ENCODE results near the gene EFHD2.
"Not testable (repeated sequence)": the region's sequence is repeated elsewhere in the genome, so short reads cannot be mapped to it uniquely, and the experiment has no call there.

EFHD2 gene

DNA sequence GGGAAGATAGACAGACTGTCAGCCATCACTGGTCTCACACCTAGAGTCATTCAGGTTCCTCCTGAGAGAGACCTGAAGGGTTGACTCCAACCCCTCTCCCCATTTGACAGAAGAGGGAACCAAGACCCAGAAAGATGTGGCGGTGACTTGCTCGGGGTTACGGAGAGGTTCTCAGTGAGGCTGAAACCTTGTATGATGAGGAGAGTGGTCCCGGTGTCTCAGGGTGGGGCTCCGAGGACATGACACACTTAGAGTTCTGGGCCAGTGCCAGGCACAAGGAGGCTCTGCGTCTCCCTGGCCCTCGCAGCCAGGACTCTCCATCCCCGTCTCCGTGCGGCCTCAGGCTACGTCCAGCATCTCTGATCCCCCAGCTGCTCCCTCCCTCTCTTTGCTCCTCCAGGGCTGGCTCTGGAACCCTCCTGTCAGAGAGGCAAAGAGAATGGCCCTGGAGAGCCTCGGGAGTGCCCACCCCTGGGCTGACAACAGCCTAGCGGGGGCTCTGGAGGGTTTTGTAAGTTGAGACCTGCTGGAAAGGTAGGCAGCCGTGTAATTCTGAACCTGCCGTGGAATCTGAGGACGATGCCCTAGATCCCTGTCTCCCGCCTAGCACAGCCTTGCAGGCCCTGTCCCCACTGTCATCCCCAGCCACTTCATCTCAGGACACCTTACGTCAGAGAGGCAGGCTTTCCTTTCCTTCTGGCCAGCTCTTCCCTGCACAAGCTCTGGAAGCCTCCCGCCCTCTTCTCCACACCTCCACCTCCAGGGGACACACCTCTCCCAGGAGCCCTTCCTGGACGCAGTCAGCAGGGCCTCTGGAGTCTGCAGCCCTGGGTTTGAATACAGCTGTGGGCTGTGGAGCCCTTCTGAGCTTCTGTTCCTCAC, 4.1 kb downstream of the EFHD2 start:
- no peak for DNase-seq

DNA sequence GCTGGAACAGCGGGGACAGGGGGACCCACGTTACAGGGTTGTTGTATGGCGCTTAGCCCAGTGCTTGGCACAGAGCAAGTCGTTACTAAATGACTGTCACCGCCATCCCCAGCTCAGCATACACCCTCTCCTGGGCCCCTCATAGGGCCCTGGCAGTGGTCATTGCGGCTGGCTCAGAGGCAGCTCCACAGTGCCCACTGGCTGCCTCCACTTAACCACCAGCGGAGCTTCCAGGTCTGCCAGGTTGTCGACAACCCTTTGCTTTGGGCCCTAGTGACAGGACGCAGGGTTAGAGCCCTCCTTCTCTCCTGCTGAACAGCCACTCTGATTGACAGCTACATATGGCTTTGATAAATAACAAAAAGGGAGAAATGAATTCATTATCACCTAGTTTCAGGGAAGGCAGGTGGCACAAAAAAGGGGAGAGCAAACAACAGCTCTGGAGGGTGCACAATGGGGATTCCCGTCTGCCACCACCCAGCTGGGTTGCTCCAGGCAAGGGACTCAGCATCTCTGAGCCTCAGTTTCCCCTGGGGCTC, 4.8 kb downstream of the EFHD2 start:
- DNase-seq = no peak

DNA sequence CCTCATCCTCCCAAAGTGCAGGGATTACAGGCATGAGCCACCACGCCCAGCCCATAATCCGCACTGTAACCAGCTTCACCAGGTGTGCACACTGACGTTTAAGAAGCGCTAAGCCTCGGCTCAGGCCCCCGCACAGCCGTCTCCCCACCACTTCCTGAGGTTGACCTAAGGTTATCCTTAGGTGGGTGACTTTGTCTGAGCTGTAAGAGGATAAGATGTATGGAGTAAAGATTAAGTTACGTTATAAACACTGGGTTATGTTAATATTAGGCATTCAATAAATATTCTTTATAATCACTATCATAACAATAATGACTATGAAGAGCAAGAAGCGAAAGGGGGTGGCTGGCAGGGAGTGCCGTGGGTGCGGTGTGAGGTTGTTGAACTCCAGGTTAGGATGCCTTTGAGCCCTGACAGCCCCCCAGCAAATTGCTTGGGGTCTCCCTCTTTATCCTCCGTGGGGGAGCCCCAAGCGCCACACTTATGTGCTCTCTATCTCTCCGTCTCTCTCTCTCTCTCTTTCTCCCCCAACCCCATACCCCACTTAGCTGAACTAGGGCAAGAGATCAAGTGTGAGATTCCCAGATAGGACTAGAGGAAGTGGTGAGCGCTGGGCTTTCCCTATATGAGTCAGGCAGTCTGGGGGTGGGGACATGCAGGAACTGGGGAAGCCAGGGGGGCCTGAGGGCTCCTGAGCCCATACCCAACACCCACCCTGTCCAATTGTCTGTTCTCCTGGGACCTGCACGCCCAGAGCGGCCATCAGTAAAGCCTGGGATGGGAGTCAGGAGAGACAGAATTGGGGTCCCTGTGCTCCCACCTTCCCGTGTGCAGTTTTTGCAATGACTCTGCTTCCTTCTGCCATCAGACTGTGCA, 7.6 kb downstream of the EFHD2 start:
- DNase-seq = peak; percentile 65

DNA sequence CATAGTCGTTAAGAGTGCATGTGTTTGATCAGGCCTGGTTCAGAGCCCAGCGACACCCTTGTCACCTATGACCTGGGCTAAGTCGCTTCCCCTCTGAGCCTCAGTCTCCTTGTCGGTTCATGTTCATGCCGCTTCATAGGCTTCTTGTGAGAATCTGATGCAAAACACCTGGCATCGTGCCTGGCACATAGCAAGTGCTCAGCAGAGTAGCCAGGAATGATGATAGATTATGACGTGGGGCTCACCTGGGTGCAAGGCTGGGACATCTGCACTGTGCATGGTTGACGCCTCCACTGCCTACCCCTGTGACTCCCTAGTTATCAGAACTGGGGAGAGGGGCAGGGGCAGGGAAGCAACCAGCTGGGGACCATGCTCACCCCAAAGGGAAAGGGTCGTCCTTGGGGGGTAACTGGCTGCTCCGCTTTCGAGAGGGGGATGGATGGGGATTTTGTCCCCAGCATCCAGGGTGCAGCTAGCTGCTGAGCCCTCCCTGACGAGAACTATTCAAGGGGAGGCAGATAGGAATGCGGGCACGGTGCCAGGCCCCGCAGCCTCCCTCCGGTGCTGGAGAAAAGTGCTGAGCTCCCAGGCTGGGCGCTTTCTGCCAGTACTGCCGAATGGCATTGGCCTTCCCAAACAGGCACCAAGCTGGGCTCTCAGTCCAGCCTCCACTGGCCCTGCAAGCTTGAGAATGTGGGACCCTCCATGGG, 9.3 kb downstream of the EFHD2 start:
- no peak for DNase-seq

DNA sequence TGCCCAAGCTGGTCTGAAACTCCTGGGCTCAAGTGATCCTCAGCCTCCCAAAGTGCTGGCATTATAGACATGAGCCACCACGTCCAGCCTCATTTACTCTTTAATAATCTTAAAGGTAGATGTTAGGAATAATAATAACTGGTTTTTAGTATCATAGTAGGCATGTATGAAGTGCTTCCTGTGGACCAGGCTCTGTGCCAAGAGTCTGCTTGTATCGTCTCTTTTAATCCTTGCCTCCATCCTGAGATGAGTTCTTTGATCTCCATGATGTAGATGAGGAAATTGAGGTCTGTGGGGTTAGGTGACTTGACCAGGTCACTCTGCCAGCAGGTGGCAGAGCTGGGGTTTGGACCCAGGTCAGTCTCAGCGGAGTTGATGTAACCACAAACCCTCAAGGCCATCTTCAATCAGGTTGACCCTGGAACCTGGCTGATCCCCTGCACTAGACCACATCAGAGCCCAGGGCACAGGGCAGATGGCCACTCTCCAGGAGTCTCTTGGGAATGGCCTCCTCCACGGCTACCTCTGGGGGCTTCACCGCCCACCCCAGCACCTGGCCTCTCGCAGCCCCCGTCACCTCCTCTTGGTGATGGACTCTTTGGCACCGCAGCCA, 11.3 kb downstream of the EFHD2 start:
- no peak for DNase-seq

DNA sequence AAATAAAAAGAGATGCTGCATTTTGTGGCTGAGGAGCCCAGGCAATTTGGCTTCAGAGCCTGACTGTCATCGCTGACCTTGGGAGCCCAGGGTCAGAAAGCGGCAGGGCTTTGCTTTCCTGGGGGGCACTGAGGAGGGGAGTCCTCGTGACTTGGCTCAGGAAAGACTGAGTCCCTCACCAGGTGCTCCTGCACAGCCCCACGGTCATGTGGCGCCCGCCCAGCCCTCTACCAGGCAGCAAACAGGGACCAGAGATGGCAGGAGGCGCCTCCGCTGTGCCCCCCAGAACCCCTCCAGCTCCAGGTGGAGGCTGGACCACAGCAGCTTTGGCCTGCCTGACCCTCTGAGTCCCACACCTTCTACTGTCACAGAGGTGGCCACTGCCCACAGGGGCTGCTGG, 13.2 kb downstream of the EFHD2 start:
- no peak for DNase-seq

DNA sequence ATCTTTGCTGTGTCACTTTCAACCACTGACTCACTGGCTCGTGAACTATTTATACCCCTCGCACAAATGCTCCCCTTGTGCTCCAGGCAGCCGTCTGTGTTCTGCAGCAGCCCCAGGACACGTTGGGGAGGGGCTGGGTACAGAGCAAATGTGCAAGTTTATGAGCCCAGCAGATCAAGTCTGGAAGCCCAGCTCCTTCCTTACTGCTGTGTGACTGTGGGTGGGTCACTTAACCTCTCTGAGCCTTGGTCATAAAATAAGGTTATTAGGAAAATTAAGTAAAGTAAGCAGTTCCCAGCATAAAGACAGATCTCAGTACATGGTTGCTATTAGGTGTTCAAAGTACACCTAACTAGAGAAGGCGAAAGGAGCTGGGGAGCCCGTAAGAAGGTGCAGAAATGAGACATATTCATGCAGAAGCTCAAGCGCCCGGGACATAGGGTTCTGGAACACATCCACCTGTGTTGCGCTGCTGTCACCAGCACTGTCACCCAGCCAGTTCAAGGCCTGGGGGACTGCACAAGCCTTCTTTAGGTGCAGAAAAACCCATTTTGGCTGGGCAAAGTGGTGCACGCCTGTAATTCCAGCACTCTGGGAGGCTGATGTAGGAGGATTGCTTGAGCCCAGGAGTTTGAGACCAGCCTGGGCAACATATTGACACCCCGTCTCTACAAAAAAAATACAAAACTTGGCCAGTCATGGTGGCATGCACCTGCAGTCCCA, 13.8 kb downstream of the EFHD2 start:
- no peak for DNase-seq

DNA sequence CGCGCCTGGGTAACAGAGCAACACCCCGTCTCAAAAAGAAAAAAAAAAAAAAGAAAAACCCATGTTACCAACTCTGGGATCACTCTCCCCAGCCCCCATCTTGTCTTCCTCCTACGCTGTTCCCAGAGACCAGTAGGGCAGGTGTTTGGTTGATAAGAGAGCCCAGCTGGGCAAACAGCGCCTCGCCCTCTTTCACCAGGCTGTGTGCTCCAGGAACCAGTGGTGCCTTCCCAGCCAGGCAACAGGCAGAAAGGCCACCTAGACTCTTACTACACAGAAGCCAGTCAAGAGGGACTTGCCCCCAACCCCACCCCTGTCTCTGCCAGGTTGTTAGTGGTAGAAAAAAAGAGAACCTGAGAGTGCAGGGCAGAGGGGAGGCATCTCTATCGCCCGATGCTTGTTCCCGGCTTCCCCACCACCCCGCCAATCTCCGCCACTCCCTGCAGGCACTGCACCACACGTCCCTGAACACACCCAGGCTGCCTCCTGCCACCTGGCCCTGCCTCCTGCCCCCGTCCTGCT, 14.5 kb downstream of the EFHD2 start:
- DNase-seq = no peak

DNA sequence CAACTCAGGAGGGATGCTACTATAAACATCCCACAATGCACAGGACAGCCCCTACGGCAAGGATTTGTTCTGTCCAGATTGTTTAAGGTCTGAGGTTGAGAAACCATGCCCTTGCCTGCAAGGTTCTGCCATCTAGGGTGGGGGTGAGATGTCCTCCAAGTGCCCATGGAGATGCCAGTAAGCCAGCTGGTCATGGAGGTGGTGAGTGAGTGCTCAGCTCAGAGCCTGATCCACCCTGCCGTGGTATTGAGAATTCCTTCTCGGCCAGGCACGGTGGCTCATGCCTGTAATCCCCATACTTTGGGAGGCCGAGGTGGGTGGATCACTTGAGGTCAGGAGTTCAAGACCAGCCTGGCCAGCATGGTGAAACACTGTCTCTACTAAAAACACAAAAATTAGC, 15.3 kb downstream of the EFHD2 start:
- no peak for DNase-seq

DNA sequence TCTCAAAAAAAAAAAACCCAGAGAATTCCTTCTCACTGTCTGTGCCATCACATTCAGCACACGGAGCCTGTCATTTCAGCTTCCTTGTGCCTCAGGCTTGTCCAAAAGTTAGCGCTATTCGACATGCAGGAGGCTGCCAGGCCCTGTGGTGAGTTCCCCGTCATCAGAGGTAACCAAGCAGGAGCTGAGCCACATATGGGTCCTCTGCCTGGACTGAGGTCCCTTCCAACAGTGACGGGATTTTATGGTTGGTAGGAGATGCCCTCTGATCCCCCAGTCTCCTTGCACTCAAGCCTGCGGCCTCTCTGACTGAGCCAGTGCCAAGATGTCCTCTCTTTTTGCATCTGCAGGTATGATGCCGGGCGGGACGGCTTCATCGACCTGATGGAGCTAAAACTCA, 15.8 kb downstream of the EFHD2 start:
- no peak for DNase-seq

DNA sequence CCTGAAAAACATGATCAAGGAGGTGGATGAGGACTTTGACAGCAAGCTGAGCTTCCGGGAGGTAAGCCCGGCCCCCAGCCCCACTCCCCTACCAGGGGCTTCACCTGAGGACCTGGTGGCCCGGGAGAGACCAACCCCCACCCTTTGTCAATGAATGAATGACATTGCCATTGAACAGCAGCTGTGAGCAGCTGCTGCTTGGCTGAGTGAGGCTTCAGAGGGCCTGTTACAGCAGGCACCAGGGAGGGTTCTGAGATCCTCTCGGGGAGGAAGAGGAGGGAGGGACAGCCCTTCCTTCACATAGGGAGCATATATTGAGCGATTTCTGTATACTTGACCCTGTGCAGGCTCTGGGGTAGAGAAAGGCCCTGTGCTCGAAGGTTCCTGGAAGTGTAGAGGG, 16.3 kb downstream of the EFHD2 start:
- DNase-seq = no peak

DNA sequence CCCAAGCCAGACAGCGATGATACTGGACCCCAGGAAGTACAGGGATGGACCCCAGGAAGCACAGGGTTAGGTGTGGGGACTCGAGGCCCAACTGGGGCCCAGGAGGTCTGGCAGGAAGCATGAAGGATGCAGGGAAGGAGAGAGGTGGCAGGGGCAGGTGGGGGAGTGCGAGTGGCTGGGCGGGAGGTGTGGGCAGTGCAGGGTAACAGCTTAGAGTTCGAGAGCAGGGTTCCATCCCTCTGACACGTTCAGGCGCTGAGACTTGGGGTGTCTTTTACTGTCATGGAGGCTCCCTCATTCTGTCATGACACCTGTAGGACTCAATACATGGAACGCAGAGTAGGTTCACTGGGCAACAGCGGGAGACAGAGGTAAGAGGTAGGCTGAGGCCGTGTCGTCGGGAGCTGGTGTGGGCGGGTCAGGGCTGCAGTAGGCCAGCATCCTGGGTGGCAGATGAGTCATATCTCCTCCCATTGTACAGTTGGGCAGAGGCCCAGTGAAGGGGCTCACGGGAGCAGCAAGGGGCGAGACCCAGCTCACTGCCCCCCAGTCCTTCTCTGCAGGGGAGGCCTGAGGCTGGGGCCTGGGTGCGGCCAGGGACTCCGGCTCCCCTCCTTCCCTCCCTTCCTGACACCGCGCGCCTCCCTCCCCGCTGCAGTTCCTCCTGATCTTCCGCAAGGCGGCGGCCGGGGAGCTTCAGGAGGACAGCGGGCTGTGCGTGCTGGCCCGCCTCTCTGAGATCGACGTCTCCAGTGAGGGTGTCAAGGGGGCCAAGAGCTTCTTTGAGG, 17.0 kb downstream of the EFHD2 start:
- DNase-seq = no peak

DNA sequence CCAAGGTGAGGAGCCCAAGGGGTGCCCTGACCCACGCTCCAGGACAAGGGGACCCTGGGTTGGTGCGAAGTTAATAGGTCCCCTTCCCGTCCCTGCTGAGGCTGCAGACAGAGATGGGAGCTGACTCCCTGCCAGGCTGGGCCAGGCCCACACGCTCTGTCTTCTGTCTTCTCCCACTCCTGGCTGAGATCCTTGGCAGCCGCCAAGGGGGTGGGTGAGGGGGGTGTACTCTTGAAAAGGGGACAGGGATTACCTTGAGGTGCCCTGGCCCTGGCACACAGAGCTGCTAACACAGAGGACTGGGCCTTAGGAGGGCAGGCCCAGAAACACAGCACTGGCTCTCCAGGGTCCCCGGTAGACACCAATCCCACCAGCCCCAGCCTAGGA, 17.6 kb downstream of the EFHD2 start:
- no peak for DNase-seq

DNA sequence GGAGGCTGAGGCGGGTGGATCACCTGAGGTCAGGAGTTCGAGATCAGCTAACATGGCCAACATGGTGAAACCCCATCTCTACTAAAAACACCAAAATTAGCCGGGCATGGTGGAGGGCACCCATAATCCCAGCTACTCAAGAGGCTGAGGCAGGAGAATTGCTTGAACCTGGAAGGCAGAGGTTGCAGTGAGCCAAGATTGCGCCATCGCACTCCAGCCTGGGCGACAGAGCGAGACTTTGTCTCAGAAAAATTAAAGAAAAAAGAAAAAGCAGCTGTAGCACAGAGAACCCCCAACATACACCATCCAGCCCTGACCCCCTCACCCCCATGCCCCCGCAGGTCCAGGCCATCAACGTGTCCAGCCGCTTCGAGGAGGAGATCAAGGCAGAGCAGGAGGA, 18.6 kb downstream of the EFHD2 start:
- not testable (repeated sequence) for DNase-seq

DNA sequence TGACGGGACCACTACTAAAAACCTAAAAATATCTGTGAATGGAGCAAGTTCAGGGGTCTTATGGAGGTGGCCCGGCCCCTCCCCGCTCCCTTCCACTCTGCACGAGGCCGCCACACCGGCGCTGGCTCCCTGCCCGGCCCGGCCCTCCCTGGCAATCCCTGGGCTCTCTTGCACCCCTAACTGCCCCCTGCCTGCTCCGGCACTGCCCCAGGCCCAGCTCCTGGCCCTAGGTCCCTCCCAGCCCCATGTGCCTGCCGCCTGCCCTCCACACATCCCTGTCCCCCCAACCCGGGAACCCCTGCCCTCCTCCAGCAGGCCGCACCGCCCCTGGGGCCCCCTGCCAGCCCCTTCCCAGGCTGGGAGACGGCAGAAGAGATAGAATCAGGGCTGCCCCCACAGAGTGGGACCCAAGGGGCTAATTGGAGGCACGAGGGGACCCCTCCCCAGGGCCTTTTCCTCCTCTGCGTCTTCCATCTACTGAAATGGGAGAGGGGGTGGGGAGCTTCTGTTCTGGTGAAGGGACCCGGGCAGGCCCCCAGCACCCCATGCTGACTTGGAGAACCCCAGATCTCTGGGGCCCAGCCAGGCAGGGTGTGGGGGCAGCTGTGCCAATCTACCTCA, 19.2 kb downstream of the EFHD2 start:
- no peak for DNase-seq

DNA sequence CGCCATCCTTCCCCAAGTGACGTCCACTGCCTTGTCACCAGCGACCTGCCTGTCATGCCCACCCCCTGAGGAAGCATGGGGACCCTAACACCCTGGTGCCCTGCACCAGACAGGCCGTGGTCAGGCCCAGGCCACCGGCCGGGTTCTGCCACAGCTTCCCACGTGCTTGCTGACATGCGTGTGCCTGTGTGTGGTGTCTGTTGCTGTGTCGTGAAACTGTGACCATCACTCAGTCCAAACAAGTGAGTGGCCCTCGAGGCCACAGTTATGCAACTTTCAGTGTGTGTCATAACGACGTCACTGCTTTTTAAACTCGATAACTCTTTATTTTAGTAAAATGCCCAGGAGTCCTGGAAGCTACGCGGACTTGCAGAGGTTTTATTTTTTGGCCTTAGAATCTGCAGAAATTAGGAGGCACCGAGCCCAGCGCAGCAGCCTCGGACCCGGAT, 20.0 kb downstream of the EFHD2 start:
- no peak for DNase-seq

DNA sequence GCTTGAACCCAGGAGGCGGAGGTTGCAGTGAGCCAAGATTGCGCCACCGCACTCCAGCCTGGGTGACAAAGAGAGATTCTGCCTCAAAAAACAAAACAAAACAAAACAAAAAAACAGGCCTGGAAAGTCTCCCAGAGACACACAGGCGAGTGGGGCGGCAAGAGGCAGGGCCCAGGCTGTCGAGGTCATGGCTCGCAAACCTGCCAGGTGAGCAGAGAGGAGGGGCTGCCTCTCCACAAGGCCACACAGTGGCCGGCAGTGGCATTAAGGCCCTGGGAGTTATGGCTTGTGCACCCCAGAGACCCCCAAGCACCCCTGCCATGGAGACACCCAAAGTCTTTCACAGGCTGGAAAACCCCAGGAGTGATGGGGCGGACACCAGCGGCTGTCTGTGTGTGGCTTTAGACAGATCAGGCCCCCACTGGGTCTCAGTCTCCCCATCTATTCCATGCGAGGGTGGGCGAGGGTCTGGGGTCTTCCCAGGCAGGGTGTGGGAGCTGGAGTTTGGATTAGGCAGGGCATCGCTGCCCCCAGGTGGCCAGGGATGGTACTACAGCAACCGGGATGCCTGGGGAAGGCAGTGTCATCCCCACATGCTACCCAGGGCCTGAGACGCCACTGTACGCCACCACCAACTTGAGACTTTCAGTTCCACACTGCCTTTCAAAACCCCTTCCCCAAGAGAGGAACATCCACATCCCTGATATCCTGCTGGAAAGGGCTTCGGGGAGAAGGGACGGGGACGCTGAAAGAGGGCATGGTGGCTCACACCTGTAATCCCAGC, 21.3 kb downstream of the EFHD2 start:
- DNase-seq = peak; percentile 79

DNA sequence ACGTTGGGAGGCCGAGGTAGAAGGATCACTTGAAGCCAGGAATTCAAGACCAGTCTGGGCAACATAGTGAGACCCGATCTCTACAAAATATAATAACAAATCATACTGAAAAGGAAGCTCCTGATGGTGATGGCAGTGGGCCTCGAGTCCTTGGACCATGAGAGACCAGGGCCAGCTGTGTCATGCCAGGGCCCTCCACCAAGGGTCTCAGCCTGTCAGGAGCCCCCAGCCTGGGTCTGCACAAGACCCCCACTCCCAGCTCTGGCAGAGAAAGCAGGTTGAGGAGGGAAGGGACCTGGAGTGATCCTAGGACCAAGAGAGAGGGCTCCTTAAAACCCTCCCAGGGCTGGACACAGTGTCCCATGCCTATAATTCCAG, 21.9 kb downstream of the EFHD2 start:
- no peak for DNase-seq

DNA sequence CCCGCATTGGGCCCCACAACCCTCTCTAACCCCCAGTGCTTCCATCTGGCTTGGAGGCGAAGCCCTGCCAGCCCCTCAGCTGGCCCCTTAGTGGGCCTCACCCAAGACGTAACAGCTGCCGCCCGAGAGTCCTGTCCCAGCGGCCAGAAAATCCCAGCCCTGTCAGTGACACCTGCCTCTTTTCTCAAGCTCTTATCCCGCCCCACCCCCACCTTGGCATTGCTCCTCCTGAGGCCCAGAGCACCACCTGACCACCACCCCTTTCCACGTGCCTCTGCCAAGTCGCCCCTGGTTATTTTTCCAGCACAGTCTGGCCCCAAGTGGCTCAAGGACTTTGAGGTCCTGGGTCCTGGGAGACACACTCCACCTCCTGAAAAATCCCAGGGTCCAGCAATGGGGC, 22.6 kb downstream of the EFHD2 start:
- DNase-seq = no peak

DNA sequence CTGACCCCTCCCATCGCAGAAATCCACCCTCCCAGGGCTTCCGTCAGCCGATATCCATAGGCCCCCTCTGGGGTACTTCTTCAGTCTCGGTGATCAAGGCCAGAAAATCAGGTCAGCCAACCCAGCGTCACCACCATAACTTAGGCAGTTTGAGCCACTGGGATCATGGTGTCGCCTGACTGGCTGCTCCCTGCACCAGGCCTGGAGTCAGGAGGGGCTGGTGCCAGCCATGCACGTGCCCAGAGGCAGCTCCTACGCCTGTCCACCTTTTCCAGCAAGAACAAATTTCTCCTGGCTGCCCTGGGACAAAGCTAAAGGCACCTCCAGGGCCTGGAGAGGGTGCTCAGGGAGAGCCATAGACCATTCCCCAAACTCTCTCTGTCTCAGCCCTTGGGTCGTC, 23.8 kb downstream of the EFHD2 start:
- no peak for DNase-seq
